Gastroesophageal sphincter (tissue), 3 donors: ENCODE measurements around the gene CDRT4.

Experiments
- CTCF ChIP-seq, 4 experiments: fragments of 200-600 bp in 2 of 4; fragments of 450-650 bp in 2 of 4; sonication (generic) in 1 of 4; IDR thresholded peaks; one replicate each; pipeline ENCODE4 v1.5.1; 2017 to 2019; ENCODE audit warnings: antibody characterized with exemption in 4 of 4, mild to moderate bottlenecking in 2 of 4, moderate library complexity in 2 of 4
- POLR2A ChIP-seq, 2 donors: fragments of 450-650 bp; IDR thresholded peaks; one replicate each; pipeline ENCODE4 v1.6.1; 2017; ENCODE audit warnings: antibody characterized with exemption in 2 of 2, mild to moderate bottlenecking in 2 of 2, moderate library complexity in 1 of 2

GRCh38 chr17:15472891-15473290 is 5.5 kb upstream of the CDRT4 start:
- no peak for TF ChIP-seq CTCF (IDR thresholded peaks at IDR 0.05)
- no peak for TF ChIP-seq POLR2A (IDR thresholded peaks at IDR 0.05)
